Thyroid gland (tissue), 4 donors: Measurements from ENCODE around the gene CDK19.

Experiments used
- CTCF ChIP-seq, 6 experiments: fragments of 200-600 bp in 3 of 6; fragments of 450-650 bp in 3 of 6; sonication (generic) in 3 of 6; IDR thresholded peaks; one replicate each; pipeline ENCODE4 v1.5.1; 2016 to 2019; ENCODE audit warnings: antibody characterized with exemption in 6 of 6, mild to moderate bottlenecking in 2 of 6, inconsistent platforms in 1 of 6, moderate library complexity in 1 of 6
- POLR2A ChIP-seq, 2 donors: fragments of 450-650 bp; IDR thresholded peaks; one replicate each; pipeline ENCODE4 v1.6.1; 2017; ENCODE audit warnings: antibody characterized with exemption in 2 of 2, mild to moderate bottlenecking in 2 of 2, moderate library complexity in 1 of 2

- no peak for TF ChIP-seq CTCF (IDR thresholded peaks at IDR 0.05)
- no peak for TF ChIP-seq POLR2A (IDR thresholded peaks at IDR 0.05)
Observed at GRCh38 chr6:110708295-110708950, 106.8 kb downstream of the CDK19 start.
